Measurements from ENCODE around the gene GNAQ.
"Not testable (repeated sequence)": the region's sequence is repeated elsewhere in the genome, so short reads cannot be mapped to it uniquely, and the experiment has no call there.

GNAQ gene

GRCh38 chr9:77872863-77873262 lies 158.7 kb downstream of the GNAQ start:
- DNase-seq, result no peak

- DNase-seq, result no peak
These were observed 159.4 kb downstream of the GNAQ start for GRCh38 chr9:77872177-77872576.

- DNase-seq, result no peak
These were observed 160.1 kb downstream of the GNAQ start for GRCh38 chr9:77871483-77871882.

- peak; percentile 14 for DNase-seq
These were observed 164.7 kb downstream of the GNAQ start for GRCh38 chr9:77866878-77867277.

GRCh38 chr9:77865385-77866047 lies 166.1 kb downstream of the GNAQ start:
- no peak for DNase-seq

GRCh38 chr9:77864211-77864889 lies 167.3 kb downstream of the GNAQ start:
- DNase-seq, result no peak

GRCh38 chr9:77863638-77864037 lies 168.0 kb downstream of the GNAQ start:
- DNase-seq, result not testable (repeated sequence)

- DNase-seq, result not testable (repeated sequence)
These were observed 170.7 kb downstream of the GNAQ start for GRCh38 chr9:77860953-77861352.

- DNase-seq, result no peak
These were observed 173.9 kb downstream of the GNAQ start for GRCh38 chr9:77857513-77858259.

GRCh38 chr9:77856615-77857014 lies 175.0 kb downstream of the GNAQ start:
- peak; percentile 28 for DNase-seq

- DNase-seq, result no peak
These were observed 176.7 kb downstream of the GNAQ start for GRCh38 chr9:77854916-77855311.

- DNase-seq, result no peak
These were observed 177.2 kb downstream of the GNAQ start for GRCh38 chr9:77854258-77854915.

- no peak for DNase-seq
These were observed 177.9 kb downstream of the GNAQ start for GRCh38 chr9:77853716-77854115.

- no peak for DNase-seq
These were observed 179.6 kb downstream of the GNAQ start for GRCh38 chr9:77851882-77852595.

- peak; percentile 83 for DNase-seq
These were observed 182.7 kb downstream of the GNAQ start for GRCh38 chr9:77848897-77849296.

- no peak for DNase-seq
These were observed 183.2 kb downstream of the GNAQ start for GRCh38 chr9:77848404-77848803.

- no peak for DNase-seq
These were observed 184.0 kb downstream of the GNAQ start for GRCh38 chr9:77847626-77848025.

- DNase-seq, result no peak
These were observed 184.5 kb downstream of the GNAQ start for GRCh38 chr9:77847059-77847499.

- DNase-seq, result no peak
These were observed 187.2 kb downstream of the GNAQ start for GRCh38 chr9:77844415-77844814.

GRCh38 chr9:77843871-77844155 lies 187.8 kb downstream of the GNAQ start:
- DNase-seq, result no peak

GRCh38 chr9:77843076-77843870 lies 188.3 kb downstream of the GNAQ start:
- no peak for DNase-seq
